Measurements from ENCODE around the gene ZNF592.

- TF ChIP-seq, protein P1, sequence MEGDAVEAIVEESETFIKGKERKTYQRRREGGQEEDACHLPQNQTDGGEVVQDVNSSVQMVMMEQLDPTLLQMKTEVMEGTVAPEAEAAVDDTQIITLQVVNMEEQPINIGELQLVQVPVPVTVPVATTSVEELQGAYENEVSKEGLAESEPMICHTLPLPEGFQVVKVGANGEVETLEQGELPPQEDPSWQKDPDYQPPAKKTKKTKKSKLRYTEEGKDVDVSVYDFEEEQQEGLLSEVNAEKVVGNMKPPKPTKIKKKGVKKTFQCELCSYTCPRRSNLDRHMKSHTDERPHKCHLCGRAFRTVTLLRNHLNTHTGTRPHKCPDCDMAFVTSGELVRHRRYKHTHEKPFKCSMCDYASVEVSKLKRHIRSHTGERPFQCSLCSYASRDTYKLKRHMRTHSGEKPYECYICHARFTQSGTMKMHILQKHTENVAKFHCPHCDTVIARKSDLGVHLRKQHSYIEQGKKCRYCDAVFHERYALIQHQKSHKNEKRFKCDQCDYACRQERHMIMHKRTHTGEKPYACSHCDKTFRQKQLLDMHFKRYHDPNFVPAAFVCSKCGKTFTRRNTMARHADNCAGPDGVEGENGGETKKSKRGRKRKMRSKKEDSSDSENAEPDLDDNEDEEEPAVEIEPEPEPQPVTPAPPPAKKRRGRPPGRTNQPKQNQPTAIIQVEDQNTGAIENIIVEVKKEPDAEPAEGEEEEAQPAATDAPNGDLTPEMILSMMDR (optimal IDR thresholded peaks at IDR 0.05 in 1 of 3, IDR thresholded peaks at IDR 0.05 in 1 of 3, conservative IDR thresholded peaks at IDR 0.05 in 1 of 3; ENCODE audit: extremely low read depth in 1 of 3, insufficient read depth in 2 of 3, low read length in 3 of 3): no peak
- no peak for TF ChIP-seq EZH2 (IDR thresholded peaks at IDR 0.05; ENCODE audit: low read length)
These were observed 91.3 kb downstream of the ZNF592 start for GRCh38 chr15:84839714-84840113.

Data from keratinocyte (primary cell).